Measurements from ENCODE around the gene PHF5A.
"Not testable (repeated sequence)": the region's sequence is repeated elsewhere in the genome, so short reads cannot be mapped to it uniquely, and the experiment has no call there.

PHF5A gene

DNA sequence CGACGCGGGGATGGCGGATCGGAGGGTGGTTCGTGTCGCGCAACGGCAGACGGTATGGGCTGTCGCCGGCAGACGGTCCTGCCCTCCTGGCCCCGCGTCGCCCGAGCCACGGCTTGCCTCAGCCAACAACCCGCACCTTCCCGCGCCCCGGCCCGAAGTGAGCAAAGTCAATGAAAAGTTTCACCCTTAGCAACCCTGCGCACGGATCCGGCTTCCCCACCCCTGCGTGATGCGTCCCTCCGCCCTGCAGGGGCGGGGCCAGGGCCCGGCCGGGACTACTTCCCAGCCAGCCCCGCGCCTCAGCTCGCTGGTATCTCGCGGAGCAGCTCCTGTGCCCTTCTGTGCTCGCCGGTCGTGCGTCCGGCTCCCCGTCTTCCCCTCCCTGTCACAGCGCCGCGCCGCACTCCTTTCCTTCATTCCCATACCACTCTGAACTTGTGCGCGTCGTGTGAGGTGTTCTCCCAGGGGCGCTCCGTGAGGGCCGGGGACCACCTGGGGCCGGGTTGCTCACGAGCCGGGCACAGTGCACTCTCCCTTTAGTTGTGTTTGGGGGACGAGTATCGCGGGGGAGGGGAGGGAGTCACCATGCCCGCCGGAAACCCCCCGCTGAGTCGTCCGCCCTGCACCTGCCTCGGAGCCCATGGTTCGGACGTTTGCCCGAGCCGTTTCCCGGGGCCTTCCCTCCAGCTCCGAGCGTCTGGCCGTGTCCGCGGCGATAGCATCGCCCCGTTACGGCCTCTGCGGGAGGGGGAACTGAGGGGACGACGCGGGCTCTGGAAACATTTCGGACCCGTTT is 21.7 kb downstream of the PHF5A start, which contains the start of gene TOB2:
TSS of gene TOB2 (minus strand) at position 163 of the 796 bp plus-strand sequence. CDS start 9,456 bp downstream, outside the sequence.
- DNase-seq (ENCODE audit: low spot score), result peak; percentile 97

DNA sequence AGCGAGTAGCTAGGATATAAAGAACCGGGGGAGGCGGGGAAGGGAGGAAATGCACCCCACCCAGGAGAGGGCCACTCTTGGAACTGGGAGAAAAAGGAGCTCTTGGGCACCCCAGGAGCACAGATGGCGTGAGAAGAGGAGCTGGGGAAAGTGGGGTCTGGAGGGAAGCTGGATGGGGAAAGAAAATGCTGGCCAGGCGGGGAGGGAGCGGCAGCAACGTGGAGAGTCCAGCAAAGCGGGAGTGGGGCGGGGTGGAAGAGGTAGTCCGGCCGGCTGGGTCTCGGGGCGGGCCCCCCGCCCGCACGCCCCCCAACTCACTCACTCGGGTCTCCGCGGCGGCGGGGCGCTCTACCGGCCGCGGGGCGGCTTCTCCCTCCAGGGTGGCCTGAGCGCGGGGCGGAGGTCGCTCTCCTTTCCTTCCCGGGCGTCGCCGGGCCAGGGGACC is 22.4 kb downstream of the PHF5A start:
- DNase-seq (ENCODE audit: low spot score), result no peak

DNA sequence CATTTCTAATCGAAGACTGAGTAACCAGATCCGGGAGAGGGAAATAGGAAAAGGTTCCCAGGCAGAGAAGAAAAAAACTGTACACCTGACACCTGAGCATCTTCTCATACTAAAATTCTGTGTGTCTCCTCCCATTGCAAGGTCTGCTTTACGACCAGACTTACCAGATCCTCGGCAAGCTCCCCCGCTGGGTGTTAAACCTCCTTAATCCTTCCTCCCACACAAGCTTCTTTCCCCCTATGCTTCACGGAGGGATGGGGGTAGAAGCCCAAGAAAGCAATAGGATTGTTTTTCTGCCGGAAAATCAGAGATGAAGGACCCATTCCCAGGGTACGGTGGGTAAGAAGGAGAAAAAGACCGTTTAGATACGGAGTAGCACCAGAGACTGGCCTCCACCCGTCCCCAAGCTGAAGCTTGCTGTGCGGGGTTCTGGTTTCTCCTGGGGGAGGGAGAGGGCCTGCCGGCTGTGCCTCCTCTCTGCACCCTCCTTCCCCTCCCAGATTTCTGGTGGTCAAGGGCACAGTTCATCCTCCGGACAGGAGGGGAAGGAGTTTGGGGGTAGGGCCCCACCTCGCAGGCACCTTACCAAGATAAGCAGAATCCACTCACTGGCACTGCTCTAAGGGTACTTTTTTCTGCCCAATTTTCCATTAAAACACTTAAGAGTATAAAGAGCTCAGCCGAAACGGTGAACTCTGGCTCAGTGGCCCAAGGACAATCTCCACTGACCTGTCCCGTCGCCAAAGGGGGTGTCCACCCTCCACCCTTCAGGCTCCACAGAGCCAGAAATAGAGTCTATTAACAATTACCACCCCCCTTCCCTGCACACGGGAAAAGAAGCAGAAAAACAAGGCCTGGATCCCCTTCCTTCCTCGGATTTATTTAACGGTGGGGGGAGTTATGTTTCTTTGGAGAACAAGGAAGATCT is 23.1 kb downstream of the PHF5A start:
- DNase-seq (ENCODE audit: low spot score), result peak; percentile 29

DNA sequence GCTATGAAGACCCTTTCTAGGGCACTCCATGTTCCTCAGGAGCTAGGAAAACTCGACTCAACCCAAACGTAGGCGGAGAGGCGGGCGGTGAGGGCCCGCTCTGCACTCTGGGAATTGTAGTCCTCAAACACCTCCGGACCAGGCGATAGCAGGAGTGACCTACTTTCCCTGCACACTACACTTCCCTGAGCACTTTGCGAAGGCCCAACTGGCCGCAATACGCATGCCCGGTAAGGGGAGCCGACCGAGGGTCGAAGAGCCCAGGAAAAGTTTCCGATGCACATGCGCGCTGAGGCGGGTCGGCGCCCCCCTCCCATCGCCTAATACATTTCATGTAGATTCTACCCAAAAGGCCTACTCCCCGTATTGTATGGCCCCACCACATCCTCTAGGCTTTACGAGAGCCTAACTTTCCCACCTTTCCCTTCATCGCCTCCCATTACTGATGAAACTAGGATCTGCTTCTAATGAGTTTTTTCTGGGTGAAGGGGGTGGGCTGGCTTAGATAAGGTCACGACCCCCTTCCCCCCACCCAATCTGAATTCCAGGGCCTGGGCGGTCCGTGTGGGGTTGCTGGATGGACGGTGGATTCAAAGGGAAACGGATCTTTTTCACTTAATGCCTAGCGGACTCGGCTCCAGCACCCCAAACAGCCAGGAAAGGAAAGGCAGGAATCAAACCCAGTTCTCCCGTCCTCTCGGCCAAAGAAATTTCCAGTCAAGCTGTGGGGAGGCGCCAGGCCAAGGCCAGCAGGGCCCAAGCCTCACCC is 23.9 kb downstream of the PHF5A start:
- peak; percentile 95 for DNase-seq (ENCODE audit: low spot score)

DNA sequence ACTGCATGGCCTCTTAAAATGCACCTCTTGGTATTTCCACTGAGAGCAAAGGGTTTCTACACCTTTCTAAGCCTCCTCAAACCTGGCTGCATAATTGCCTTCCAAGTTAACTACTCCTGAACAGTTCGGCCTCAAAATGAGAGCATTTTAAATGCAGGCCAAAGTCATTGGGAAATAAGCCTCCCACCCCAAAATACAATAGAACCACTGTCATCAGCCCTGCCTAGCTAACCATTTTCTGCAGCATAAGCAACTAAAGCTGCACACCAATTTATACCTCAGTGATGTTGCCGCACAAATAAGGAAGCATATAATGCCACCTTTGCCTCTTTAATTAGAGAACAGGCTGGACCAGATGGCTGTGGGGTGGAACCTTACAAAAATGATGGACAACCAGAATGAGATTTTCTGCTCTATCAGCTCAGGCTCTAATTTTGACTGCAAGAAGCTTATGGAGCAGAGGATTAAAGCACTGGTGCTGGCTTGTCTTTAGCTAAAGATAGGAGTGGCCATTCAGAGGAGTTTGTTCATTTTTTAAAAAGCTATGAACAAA is 26.2 kb downstream of the PHF5A start:
- no peak for DNase-seq (ENCODE audit: low spot score)

DNA sequence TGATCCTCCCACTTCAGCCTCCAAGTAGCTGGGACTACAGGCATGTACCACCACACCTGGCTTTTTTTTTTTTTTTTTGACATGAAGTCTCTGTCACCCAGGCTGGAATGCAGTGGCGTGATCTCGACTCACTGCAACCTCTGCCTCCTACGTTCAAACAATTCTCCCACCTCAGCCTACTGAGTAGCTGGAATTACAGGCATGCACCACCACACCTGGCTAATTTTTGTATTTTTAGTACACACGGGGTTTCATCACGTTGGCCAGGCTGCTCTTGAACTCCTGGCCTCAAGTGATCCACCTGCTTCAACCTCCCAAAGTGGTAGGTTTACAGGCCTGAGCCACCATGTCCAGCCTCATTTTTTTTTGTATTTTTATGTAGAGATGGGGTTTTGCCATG is 28.0 kb downstream of the PHF5A start:
- DNase-seq (ENCODE audit: low spot score), result peak; percentile 45

DNA sequence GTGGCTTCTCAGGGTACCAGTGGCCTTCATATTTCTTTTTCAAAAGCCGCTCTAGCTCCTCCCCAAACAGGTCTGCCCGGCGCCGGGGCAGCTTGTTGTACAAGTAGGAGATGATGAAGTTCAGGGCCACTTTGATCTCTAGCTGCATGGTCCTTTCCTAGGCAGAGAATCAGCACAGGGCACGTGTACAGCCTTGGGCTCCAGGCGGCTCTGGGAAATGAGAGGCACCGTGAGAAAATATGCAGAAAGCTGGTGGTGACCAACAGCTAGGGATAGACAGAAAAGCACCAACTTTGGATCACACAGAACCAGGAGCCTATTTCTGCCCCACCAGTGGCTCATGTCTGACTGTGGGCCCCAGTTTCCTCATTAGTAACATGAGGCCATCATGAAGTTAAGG is 31.3 kb downstream of the PHF5A start:
- no peak for DNase-seq (ENCODE audit: low spot score)

DNA sequence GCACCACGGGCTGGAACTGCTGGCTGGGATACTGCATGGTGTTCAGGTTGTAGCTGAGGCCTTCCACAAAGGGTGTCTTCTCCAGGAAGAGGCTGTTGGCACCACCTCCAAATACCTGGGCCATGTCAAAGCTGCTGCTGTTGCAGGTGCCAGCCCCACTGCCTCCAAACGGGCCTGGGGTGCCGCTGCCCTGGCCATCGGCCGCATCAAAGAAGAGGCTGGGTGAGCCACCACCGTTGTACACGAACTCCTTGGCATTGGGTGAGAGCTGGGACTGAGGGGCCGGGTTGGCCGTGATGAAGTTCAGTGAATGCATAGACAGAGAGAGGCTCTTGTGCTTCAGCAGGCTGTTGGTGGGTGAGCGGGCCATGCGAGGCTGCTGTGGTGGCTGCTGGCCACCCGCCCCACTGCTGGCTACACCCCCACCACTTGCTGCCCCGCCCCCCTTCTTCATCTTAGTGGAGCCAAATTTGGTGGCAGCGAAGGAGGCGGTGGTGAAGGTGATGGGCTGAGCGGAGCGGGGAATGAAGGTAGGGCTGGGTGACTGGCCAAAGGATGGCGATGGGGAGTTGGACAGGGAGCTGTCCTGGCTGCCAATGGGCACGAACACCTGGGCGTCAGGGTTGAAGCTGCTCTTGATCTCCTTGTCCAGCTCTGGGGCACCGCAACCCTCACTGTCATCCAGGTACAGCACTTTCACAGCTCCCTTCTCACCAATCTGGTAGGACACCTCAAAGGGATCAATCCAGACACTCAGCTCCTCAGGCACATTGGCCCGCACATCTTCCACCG is 32.0 kb downstream of the PHF5A start:
- DNase-seq (ENCODE audit: low spot score), result no peak

DNA sequence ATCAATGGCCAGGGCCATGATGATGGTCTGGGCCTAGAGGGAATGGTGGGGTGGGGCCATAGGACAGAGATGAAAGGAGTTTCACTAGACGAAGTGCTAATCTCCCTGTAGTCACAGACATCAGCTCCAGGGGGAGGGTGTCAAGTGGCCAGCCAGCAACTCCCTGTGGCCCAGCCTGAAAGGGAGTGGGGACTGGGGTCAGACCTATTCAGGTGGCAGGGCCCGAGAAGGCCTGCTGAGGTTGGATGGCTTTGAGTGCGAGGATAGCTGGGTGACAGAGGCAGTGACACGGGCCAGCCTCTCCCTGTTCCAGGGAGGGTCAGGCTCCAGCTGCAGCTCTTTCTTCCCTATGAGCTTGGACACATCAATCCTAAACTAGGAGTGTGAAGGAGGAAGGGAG is 32.9 kb downstream of the PHF5A start:
- no peak for DNase-seq (ENCODE audit: low spot score)

DNA sequence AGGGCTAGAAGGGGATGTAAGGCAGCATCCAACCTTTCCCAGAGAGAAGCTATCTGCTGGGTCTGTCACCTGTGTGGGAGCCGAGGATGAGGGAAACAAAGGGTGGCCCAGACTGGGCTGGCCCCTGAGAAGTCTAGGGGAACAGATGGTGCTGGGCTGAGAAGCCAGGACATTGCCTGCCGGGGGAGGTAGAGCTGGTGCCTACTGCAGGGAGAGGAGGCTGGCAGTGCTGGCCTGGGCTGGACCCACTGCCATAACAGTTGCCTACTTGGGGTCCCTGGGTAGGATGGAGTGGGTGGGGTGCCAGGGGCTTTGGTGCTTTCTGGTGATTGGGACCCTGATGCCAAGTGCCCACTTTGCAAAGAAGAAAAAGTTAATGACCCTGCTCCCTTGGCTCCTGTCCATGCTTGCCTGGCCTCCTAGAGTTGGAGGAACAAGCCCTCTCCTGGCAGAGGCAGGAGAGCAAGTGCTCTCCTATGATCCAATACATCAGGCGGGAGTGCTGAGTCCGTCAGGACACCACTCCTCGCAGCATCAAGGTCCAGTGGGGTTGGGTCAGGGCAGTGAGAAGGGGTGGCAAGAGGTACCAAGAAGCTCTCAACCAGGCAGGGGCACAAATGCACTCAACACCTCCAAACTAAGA is 34.0 kb downstream of the PHF5A start:
- DNase-seq (ENCODE audit: low spot score), result not testable (repeated sequence)

DNA sequence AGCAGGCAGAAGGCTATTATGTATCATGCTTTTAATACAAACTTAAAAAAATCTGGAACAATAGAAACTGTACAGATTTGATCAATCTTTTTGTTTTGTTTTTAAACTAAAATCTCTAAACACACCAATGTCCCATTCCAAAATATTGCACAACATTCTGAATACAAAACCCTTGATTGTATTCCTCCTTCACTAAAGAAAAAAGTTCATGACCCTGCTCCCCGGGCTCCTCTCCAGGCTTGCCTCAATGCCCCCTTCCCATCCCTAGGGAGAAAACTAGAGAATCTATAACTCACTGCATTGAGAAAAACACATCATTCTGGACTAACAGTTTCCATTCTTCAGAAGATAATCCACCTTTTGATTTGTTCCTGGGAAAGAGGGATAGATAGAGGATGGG is 35.0 kb downstream of the PHF5A start:
- not testable (repeated sequence) for DNase-seq (ENCODE audit: low spot score)

DNA sequence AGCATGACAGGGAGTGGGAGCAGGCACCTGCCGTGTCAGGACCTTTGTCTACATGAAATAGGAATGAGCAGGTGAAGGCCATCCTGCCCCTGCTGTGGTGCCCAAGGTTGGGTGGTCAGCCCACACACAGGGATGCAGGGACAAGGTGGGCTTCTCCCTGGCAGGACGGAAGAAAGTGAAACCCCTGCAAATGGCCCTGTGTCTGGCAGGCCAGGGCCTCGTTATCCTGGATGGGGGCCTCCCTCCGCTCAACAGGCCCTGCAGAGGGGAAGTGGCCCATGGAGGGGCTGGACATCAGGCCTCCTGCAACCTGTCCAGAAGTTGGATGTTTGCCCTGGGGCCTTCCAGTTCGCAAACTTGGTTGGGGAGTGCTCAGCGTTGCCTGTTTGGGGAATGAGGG is 36.8 kb downstream of the PHF5A start:
- no peak for DNase-seq (ENCODE audit: low spot score)

DNA sequence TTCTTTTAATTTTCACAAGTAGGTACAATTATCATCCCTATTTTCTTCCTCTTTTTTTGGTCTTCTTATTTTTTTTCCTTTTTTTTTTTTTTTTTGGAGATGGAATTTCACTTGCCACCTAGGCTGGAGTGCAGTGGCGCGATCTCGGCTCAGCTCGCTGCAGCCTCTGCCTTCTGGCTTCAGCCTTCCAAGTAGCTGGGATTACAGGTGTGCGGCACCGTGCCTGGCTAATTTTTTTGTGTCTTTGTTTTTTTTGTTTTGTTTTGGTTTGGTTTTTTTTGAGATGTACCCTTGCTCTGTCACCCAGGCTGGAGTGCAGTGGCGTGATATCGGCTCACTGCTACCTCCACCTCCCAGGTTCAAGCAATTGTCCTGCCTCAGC is 38.5 kb downstream of the PHF5A start:
- DNase-seq (ENCODE audit: low spot score), result no peak

DNA sequence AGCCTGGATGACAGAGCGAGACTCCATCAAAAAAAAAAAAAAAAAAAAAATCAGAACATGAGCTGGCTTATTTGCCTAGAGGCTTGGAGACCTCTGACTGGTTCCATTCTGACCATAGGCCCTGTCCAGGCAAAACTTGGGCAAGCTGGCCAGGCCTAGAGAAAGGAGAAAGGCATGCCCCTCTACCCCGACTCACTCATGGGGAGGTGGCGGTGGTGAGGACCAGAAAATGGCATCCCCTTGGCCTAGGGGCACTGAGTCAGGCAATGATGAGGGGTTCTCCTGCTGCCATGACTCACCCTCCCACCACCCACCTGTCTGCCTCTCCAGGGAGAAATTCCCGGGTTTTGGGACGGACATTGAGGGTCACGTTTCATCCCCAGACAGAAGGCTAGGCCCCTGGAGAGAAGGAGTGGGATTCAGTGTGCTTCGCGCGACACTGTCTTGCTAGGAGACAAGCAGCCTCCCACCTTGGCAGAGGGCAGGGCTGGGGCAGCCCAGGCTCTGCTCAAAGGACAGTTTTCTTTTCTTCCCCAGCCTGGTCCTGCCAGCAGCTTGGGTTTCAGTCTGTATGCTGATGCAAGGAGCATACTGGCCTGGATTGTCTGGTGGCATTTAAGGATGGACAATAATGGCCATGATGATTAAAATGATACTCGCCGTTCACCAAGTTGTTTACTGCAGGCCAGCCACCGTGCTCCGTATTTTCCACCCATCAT is 39.1 kb downstream of the PHF5A start:
- DNase-seq (ENCODE audit: low spot score), result no peak

DNA sequence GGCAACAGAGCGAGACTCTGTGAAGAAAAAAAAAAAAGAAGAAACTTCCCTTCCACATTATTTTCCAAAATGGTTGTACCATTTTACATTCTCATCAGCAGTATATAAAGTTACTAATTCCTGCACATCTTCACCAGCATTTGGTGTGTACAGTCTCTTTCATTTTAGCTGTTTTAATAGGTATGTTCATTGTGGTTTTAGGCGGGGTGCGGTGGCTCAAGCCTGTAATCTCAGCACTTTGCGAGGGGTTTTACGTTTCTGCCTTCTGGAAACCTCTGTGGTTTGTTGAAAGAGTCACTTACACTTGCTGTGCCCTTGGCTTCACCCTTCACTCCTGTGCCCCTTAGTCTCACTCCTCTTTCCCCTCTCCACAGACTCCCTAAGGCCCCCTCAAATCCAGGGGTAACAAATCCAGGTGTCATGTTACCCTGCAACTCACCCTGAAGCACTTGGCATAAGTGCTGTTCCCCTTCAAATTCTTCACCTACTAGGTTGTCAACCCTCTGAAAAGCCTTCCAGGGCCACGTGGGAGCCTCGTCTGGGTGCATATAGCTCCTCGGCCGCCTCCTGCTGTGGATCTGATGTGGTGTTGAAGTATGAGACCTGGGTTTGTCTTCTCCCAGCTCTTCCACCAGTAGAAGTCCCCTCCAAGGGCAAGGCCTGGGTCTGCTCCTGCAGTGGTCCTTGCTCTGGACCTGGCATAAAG is 42.7 kb downstream of the PHF5A start:
- DNase-seq (ENCODE audit: low spot score), result no peak

DNA sequence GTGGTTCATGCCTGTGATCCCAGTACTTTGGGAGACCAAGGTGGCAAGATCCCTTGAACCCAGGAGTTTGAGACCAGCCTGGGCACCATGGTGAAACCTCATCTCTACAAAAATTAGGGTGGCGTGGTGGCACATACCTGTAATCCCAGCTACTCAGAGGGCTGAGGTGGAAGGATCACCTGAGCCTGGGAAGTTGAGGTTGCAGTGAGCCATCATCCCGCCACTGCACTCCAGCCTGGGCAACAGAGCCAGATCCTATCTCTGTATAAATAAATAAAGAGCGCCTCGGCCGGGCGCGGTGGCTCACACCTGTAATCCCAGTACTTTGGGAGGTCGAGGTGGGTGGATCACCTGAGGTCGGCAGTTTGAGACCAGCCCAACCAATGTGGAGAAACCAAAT is 49.8 kb downstream of the PHF5A start:
- DNase-seq (ENCODE audit: low spot score), result no peak

DNA sequence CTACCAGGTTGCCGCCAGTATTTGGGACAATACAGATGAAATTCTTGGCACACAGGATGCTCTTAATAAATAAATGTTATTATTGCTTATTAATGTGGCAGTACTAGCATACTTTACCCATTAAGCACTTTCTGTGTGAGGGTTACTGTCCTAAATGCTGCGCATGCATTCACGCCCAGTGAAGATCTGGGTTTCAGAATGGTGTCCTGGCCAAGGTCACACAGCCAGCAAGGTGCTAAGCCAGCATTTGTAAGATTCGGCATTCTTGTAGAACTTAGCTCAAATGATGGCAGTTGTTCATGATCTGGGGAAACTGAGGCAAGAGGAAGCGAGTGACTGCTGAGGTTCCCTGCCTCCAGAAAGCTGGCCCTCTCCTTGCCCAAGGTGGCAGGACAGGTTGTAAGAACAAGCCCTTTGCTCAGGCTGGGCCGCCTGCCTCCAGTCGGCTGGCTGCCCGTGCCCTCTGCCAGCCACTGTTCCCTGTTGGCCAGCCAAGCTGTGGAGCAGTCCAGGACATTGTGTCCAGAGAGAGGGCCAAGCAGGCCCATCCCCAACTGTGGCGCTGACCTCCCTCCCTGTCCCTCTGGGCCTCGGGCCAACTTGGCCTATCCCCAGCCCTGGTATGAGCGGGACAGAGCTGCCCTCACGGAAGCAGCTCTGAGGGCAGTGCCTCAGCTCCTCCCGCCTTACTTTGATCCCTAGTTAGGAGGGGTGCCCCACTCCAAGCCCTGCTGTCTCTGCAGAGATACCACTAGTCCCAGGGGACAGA is 50.7 kb downstream of the PHF5A start:
- DNase-seq (ENCODE audit: low spot score), result peak; percentile 46

DNA sequence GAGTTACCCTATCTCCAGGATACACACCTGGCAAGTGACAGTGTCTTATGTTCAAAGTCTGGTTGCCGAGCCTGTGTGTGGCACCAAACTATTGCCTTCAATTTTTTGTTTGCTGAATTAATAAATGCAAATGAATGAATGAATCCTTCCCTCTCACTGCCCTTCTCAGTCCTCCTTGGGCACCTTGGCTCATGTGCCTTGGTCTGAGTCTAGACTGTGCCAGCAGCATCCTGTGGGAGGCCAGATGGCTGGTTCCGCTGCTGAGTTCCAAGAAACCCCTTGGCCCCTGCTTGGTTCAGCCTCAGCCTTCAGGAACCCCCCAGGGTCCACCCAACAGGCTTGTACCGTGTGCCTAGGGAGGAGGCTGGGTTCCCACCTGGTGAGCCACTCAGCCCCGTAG is 52.9 kb downstream of the PHF5A start:
- no peak for DNase-seq (ENCODE audit: low spot score)

Data from kidney tubule cell (primary cell).